GM12878 (cell line): ENCODE measurements around the gene ETNK2. TPM values are rescaled to one million over a fixed set of nuclear protein-coding genes. Genes with fewer than 3 reads are reported as not detected.

Experiments used
- CEBPZ ChIP-seq: fragments of 150-350 bp; IDR thresholded peaks from 2 replicates; pipeline ENCODE4 v1.6.1; 2016; ENCODE audit warnings: low read depth, low read length
- ESRRA ChIP-seq: IDR thresholded peaks from 2 replicates; pipeline ENCODE4 v1.6.1; 2012; ENCODE audit warnings: mild to moderate bottlenecking, low read length, improper control_type of control experiment
- polyA plus RNA-seq, 11 experiments: library from polyadenylated mRNA; depleted of rRNA in 4 of 11; unstranded in 6 of 11; stranded (reverse) in 5 of 11; fragments of >200 nt; fragmentation: Nextera tagmentation in 4 of 11; fragmentation: Illumina TruSeq in 1 of 11; extraction: Ambion mirVana in 4 of 11; extraction: Trizol in 1 of 11; gene quantifications; 1 replicate in 1 of 11; 2 replicates in 10 of 11; pipeline versions ENCODE4 v1.2.1 to v1.2.3, GENCODE V29; 2011 to 2016; ENCODE audit warnings: inconsistent platforms in 2 of 11, missing spikeins in 2 of 11, low read depth in 1 of 11
- total RNA-seq, 4 experiments: library from RNA; depleted of rRNA in 3 of 4; stranded (reverse); fragments of >200 nt in 3 of 4; fragmentation: Illumina TruSeq in 1 of 4; extraction: Trizol in 1 of 4; gene quantifications; 2 replicates each; pipeline versions ENCODE4 v1.2.1 to v1.2.3, GENCODE V29; 2013 to 2021
- TF ChIP-seq, protein P1 (sequence below): fragments of 450-650 bp; IDR thresholded peaks from 2 replicates; pipeline ENCODE4 v1.6.1; 2016; ENCODE audit warnings: mild to moderate bottlenecking, moderate library complexity, borderline replicate concordance
- TF ChIP-seq, protein P2 (sequence below): fragments of 450-650 bp; IDR thresholded peaks from 2 replicates; pipeline ENCODE4 v1.6.1; 2017; ENCODE audit warnings: borderline replicate concordance

The ETNK2 gene
- total and polyA plus RNA-seq, 10 of the 15 experiments (the other 5 are each of a cell fraction or from before 2014, with no cell fraction given), result 0.14 TPM; not detected in 9

GRCh38 chr1:204139088-204139487 lies 12.8 kb downstream of the ETNK2 start (continued):
- TF ChIP-seq, protein P1, sequence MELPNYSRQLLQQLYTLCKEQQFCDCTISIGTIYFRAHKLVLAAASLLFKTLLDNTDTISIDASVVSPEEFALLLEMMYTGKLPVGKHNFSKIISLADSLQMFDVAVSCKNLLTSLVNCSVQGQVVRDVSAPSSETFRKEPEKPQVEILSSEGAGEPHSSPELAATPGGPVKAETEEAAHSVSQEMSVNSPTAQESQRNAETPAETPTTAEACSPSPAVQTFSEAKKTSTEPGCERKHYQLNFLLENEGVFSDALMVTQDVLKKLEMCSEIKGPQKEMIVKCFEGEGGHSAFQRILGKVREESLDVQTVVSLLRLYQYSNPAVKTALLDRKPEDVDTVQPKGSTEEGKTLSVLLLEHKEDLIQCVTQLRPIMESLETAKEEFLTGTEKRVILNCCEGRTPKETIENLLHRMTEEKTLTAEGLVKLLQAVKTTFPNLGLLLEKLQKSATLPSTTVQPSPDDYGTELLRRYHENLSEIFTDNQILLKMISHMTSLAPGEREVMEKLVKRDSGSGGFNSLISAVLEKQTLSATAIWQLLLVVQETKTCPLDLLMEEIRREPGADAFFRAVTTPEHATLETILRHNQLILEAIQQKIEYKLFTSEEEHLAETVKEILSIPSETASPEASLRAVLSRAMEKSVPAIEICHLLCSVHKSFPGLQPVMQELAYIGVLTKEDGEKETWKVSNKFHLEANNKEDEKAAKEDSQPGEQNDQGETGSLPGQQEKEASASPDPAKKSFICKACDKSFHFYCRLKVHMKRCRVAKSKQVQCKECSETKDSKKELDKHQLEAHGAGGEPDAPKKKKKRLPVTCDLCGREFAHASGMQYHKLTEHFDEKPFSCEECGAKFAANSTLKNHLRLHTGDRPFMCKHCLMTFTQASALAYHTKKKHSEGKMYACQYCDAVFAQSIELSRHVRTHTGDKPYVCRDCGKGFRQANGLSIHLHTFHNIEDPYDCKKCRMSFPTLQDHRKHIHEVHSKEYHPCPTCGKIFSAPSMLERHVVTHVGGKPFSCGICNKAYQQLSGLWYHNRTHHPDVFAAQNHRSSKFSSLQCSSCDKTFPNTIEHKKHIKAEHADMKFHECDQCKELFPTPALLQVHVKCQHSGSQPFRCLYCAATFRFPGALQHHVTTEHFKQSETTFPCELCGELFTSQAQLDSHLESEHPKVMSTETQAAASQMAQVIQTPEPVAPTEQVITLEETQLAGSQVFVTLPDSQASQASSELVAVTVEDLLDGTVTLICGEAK, result no peak
- TF ChIP-seq CEBPZ, result no peak
- TF ChIP-seq, protein P2, sequence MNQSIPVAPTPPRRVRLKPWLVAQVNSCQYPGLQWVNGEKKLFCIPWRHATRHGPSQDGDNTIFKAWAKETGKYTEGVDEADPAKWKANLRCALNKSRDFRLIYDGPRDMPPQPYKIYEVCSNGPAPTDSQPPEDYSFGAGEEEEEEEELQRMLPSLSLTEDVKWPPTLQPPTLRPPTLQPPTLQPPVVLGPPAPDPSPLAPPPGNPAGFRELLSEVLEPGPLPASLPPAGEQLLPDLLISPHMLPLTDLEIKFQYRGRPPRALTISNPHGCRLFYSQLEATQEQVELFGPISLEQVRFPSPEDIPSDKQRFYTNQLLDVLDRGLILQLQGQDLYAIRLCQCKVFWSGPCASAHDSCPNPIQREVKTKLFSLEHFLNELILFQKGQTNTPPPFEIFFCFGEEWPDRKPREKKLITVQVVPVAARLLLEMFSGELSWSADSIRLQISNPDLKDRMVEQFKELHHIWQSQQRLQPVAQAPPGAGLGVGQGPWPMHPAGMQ, result no peak
- no peak for TF ChIP-seq ESRRA
